Cardiac fibroblast (primary cell): ENCODE measurements around the gene KRTAP2-1.

ENCODE experiments used
- DNase-seq, 2 donors: peaks; one replicate each; pipeline versions ENCODE4 v3.0.0 to v3.0.0-alpha.2; 2010; ENCODE audit warnings: low read depth in 2 of 2
- H3K4me3 ChIP-seq, 2 donors: replicated peaks in 1 of 2; 1 replicate in 1 of 2; 2 replicates in 1 of 2; pipeline ENCODE4 v1.5.1; 2011; ENCODE audit warnings: low read depth in 2 of 2, low read length in 2 of 2, mild to moderate bottlenecking in 2 of 2, moderate library complexity in 1 of 2
- CTCF ChIP-seq: IDR thresholded peaks from one replicate; pipeline ENCODE4 v1.5.1; 2011; ENCODE audit warnings: low read depth, mild to moderate bottlenecking, low read length, inconsistent platforms

Gene KRTAP2-1

GRCh38 chr17:41029633-41030245 lies 17.4 kb downstream of the KRTAP2-1 start, which contains the start of gene KRTAP1-4:
Gene KRTAP1-4, minus strand, starts transcription at chr17:41030195. Its CDS starts 117 bp downstream, at chr17:41030078.
- H3K4me3 ChIP-seq, result no peak within 1 kb of the TSS
- TF ChIP-seq CTCF, result no peak
- DNase-seq, result no peak

GRCh38 chr17:41026715-41027471 lies 20.2 kb downstream of the KRTAP2-1 start, which contains the start of gene KRTAP1-5:
Gene KRTAP1-5, minus strand, starts transcription at chr17:41027208. Its CDS starts 53 bp downstream, at chr17:41027155.
- peak; percentile 3 to 78 for DNase-seq
- no peak for TF ChIP-seq CTCF
- H3K4me3 ChIP-seq, result no peak within 1 kb of the TSS

- DNase-seq, result peak in 1 of 2 donors; percentile 52
- no peak overlapping the region for H3K4me3 ChIP-seq
- TF ChIP-seq CTCF, result no peak
Measured at GRCh38 chr17:41024697-41025096, 22.4 kb downstream of the KRTAP2-1 start.

GRCh38 chr17:41020336-41020735 lies 26.8 kb downstream of the KRTAP2-1 start:
- DNase-seq, result no peak
- no peak overlapping the region for H3K4me3 ChIP-seq
- no peak for TF ChIP-seq CTCF

GRCh38 chr17:41019415-41019814 lies 27.7 kb downstream of the KRTAP2-1 start:
- DNase-seq, result no peak
- no peak for TF ChIP-seq CTCF
- H3K4me3 ChIP-seq, result no peak overlapping the region

- no peak overlapping the region for H3K4me3 ChIP-seq
- TF ChIP-seq CTCF, result no peak
- DNase-seq, result no peak
Measured at GRCh38 chr17:41018541-41018940, 28.6 kb downstream of the KRTAP2-1 start.
